GM12875 (cell line): Measurements from ENCODE around the gene SNX21.

Experiments used
- H3K4me3 ChIP-seq: one replicate; pipeline ENCODE4 v1.5.1; 2011; ENCODE audit warnings: low read depth, low read length, control low read depth
- TF ChIP-seq, protein P1 (sequence below): IDR thresholded peaks from 2 replicates; pipeline ENCODE4 v1.5.1; 2011; ENCODE audit warnings: low read depth, mild to moderate bottlenecking, control low read depth, inconsistent platforms, low read length, moderate library complexity, borderline replicate concordance; ENCODE audit not compliant: insufficient read depth

SNX21 gene

DNA sequence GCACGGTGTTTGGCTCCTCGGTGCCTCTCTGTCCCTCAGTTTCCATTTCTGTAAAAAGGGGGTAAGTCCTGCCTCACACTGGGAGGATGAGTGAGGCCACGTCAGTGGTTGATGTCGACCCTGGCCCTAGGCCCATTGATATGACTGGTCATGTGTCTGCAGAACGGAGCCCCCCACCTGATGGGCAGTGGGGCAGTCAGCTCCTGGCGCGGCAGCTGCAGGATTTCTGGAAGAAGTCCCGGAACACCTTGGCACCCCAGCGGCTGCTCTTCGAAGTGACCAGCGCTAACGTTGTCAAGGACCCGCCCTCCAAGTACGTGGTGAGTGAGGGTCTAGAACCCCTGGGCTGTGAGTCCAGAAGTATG is 1.2 kb downstream of the SNX21 start:
- TF ChIP-seq, protein P1, sequence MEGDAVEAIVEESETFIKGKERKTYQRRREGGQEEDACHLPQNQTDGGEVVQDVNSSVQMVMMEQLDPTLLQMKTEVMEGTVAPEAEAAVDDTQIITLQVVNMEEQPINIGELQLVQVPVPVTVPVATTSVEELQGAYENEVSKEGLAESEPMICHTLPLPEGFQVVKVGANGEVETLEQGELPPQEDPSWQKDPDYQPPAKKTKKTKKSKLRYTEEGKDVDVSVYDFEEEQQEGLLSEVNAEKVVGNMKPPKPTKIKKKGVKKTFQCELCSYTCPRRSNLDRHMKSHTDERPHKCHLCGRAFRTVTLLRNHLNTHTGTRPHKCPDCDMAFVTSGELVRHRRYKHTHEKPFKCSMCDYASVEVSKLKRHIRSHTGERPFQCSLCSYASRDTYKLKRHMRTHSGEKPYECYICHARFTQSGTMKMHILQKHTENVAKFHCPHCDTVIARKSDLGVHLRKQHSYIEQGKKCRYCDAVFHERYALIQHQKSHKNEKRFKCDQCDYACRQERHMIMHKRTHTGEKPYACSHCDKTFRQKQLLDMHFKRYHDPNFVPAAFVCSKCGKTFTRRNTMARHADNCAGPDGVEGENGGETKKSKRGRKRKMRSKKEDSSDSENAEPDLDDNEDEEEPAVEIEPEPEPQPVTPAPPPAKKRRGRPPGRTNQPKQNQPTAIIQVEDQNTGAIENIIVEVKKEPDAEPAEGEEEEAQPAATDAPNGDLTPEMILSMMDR, result no peak

DNA sequence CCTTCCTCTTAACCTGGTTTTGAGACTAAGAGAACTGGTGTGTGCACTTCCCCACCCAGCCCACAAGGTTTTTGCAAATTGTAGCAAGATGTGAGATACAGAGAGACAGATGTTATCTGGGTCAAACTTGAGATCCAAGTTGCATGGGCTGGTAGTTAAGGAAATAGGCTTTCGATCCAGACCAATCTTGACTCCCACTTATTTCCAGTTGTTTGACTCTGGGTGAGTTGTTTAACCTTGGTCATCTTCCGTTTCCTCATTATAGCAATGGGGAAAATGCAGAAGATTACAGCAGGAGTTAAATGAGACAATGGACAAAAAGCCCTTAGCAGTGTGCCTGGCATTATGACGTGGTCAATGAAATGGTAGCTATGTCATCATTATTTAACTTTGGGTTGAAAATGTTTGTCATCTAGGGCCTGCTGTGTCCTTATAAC is 1.7 kb downstream of the SNX21 start:
- H3K4me3 ChIP-seq, result no peak overlapping the region
- TF ChIP-seq, protein P1, result no peak

More for the DNA sequence above, 1.2 kb downstream of the SNX21 start:
- no peak overlapping the region for H3K4me3 ChIP-seq

DNA sequence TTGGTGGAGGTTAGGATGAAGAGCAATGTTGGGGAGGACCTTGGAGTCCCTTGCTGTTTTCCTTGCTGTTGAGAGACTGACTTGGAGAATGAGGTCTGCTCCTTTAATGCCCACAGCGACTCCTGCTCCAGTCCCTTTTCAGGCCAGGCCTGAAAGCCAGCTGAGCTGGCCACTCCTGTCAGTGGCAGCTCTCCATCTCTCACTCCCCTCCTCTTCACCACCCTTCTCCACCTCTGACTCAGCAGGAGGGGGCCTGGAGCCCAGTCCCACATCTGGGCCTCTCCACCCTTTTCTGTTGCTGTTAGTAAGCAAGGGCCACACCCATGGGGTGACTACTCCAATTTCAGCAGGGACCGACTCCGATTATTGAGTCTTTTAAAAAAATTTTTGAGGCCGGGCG is 2.2 kb downstream of the SNX21 start:
- TF ChIP-seq, protein P1, result no peak
- no peak overlapping the region for H3K4me3 ChIP-seq

DNA sequence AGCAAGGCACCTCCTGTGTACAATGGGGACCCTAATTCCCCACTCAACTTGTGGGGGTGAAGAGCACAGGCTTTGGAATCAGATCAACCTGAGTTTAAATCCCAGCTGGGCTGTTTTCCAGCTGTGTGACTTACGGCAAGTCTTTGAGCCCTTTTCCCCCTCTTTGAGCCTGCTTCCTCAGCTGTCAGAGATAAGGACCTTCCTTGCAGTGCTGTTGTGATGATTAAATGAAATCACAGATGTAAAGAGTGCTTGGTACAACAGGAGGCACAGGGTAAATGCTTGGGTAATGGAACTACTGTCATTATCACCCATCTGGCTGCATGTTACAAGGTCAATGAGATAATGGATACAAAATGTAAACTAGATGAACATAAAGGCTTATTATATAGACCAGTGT is 3.2 kb downstream of the SNX21 start:
- no peak overlapping the region for H3K4me3 ChIP-seq
- TF ChIP-seq, protein P1, result no peak

DNA sequence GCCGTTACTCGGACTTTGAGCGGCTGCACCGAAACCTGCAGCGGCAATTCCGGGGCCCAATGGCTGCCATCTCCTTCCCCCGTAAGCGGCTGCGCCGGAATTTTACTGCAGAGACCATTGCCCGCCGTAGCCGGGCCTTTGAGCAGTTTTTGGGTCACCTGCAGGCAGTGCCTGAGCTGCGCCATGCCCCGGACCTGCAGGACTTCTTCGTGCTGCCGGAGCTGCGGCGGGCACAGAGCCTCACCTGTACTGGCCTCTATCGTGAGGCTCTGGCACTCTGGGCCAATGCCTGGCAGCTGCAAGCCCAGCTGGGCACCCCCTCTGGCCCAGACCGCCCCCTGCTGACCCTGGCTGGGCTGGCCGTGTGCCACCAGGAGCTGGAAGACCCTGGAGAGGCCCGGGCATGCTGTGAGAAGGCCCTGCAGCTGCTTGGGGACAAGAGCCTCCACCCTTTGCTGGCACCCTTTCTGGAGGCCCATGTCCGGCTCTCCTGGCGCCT is 7.2 kb downstream of the SNX21 start:
- H3K4me3 ChIP-seq, result no peak overlapping the region
- TF ChIP-seq, protein P1, result no peak

DNA sequence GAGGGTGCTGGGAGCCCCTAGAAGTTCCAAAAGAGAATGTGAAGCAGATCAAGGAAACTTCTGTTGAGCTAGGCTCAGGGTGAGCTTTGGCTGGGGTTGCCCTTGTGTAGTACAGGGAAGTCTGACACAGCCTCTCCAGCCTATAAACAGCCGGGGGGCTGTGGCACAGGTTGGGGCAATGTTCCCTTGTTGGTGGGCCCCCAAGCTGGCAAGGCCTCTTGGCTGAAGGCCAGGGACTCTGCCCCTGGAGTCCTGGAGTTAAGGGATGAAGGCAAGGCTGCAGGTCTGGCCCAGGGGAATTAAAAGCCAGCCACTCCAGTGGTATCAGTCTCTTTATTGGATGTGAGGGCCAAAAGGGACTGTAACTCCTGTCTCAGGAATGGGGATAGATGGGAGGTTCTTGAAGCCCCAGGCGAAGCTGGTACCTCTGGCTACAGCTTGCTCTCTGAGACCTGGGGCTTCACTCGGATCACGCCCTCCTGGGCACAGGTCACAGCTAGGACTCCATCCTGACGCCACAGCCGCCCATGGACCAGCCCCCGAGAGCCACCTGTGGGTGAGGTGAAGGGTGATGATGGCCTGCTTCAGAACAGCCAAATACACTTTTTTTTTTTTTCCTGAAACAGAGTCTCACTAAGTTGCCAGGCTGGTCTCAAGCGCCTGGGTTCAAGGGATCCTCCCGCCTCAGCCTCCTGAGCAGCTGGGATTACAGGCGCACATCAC is 8.0 kb downstream of the SNX21 start:
- TF ChIP-seq, protein P1, result no peak
- H3K4me3 ChIP-seq, result no peak overlapping the region

DNA sequence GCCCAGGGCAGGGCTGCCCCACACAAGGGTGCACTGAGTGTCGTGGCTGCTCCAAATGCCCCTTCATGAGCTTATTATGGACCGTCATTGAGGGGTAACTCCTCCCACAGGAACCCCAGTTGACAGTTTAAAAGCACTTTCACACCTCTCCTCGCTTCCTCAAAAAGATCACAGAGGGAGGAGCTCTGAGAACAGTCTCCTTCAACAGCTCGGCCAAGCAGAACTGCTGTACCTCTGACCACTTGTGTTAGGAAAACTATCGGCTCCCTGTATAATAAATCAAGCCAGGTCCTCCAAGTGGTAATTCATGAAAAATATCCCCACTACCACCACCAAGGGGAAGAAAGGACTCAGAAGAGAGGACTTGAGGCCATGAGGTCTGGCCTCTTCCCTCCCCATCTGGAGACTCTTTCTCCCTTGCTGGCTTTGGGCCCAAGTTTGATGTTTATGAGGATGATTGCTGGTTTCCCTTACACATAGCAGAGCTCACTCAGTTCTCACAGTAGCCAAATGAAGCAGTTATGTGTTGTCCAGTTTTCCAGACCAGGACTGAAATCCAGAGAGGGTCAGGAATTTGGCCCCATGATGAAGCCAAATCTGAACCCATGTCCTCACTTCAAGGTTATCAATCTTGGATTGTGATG is 8.7 kb downstream of the SNX21 start:
- TF ChIP-seq, protein P1, result no peak

More for the DNA sequence above, 8.7 kb downstream of the SNX21 start:
- H3K4me3 ChIP-seq, result no peak overlapping the region
